Hepatocyte (in vitro differentiated cells): ENCODE results near the gene CALML3.

Experiments used
- EZH2 ChIP-seq: fragments of 200-600 bp; sonication (generic); IDR thresholded peaks from 2 replicates; pipeline ENCODE4 v1.6.1; 2016; ENCODE audit warnings: antibody characterized with exemption, mild to moderate bottlenecking, borderline replicate concordance
- TF ChIP-seq, protein P1 (sequence below): fragments of 200-600 bp; sonication (generic); IDR thresholded peaks from 2 replicates; pipeline ENCODE4 v1.5.1; 2016; ENCODE audit warnings: antibody characterized with exemption, mild to moderate bottlenecking; ENCODE audit not compliant: poor library complexity

DNA sequence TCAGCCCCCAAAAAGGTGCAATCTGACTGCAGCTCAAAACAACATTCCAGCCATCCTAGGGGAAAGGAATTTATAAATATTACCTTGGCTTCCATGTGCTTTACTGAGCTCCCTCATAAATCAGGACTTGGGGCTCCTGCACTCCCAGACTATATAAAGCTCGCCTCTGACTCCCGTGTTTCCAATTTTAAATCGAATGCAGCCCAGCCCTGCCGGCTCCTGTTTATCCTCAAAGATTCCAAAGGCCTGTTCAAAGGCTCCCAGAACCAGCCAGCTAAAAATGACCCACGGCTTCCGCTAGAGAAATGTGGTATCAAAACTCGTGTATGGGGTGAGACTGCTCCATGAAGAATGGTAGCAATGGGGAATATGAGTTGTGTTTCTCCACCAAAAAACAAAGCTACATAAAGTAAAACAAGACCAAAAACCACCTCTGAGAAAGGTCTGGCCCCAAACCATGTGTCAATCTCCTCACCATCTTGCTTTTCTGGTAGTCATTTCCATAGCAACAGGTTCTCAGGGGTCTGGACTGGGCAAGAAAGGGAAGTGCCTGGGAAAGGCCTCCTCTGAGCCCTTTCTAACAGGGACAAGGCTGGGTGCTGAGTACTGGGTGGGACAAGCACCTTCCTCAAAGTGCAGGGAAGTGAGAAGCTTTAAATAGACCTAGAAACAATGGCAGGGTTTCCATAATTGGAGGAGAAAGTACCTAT, 5.1 kb downstream of the CALML3 start:
- TF ChIP-seq, protein P1, sequence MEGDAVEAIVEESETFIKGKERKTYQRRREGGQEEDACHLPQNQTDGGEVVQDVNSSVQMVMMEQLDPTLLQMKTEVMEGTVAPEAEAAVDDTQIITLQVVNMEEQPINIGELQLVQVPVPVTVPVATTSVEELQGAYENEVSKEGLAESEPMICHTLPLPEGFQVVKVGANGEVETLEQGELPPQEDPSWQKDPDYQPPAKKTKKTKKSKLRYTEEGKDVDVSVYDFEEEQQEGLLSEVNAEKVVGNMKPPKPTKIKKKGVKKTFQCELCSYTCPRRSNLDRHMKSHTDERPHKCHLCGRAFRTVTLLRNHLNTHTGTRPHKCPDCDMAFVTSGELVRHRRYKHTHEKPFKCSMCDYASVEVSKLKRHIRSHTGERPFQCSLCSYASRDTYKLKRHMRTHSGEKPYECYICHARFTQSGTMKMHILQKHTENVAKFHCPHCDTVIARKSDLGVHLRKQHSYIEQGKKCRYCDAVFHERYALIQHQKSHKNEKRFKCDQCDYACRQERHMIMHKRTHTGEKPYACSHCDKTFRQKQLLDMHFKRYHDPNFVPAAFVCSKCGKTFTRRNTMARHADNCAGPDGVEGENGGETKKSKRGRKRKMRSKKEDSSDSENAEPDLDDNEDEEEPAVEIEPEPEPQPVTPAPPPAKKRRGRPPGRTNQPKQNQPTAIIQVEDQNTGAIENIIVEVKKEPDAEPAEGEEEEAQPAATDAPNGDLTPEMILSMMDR: no peak
- no peak for TF ChIP-seq EZH2
